ENCODE data around the gene GOLGA1. TPM values are rescaled to one million over a fixed set of nuclear protein-coding genes. Genes with fewer than 3 reads are reported as not detected.
"Not testable (repeated sequence)": the region's sequence is repeated elsewhere in the genome, so short reads cannot be mapped to it uniquely, and the experiment has no call there.

Gene GOLGA1
- total RNA-seq: 11.3 and 12.1 TPM in 2 replicates

GRCh38 chr9:124940894-124941678 is at the start of gene GOLGA1:
TSS of gene GOLGA1 (minus strand) at chr9:124941083. CDS start at chr9:124938711, 2,372 bp downstream.
- DNase-seq (ENCODE audit: low read depth, low spot score): peak; percentile 73

- no peak for DNase-seq (ENCODE audit: low read depth, low spot score)
These were observed 42.8 kb upstream of the GOLGA1 start for GRCh38 chr9:124983698-124984097.

GRCh38 chr9:124980431-124980830 is 39.5 kb upstream of the GOLGA1 start:
- no peak for DNase-seq (ENCODE audit: low read depth, low spot score)

GRCh38 chr9:124975131-124975530 is 34.2 kb upstream of the GOLGA1 start:
- no peak for DNase-seq (ENCODE audit: low read depth, low spot score)

GRCh38 chr9:124973807-124974206 is 32.9 kb upstream of the GOLGA1 start:
- DNase-seq (ENCODE audit: low read depth, low spot score): no peak

GRCh38 chr9:124972241-124972770 is 31.4 kb upstream of the GOLGA1 start:
- DNase-seq (ENCODE audit: low read depth, low spot score): no peak

GRCh38 chr9:124969401-124969800 is 28.5 kb upstream of the GOLGA1 start:
- no peak for DNase-seq (ENCODE audit: low read depth, low spot score)

GRCh38 chr9:124968238-124968637 is 27.4 kb upstream of the GOLGA1 start:
- no peak for DNase-seq (ENCODE audit: low read depth, low spot score)

GRCh38 chr9:124965775-124966568 is 25.1 kb upstream of the GOLGA1 start:
- not testable (repeated sequence) for DNase-seq (ENCODE audit: low read depth, low spot score)

- DNase-seq (ENCODE audit: low read depth, low spot score): no peak
These were observed 23.7 kb upstream of the GOLGA1 start for GRCh38 chr9:124964604-124965003.

GRCh38 chr9:124964056-124964455 is 23.2 kb upstream of the GOLGA1 start:
- no peak for DNase-seq (ENCODE audit: low read depth, low spot score)

GRCh38 chr9:124960409-124960752 is 19.5 kb upstream of the GOLGA1 start:
- no peak for DNase-seq (ENCODE audit: low read depth, low spot score)

GRCh38 chr9:124959671-124960408 is 19.0 kb upstream of the GOLGA1 start:
- DNase-seq (ENCODE audit: low read depth, low spot score): not testable (repeated sequence)

GRCh38 chr9:124954255-124954654 is 13.4 kb upstream of the GOLGA1 start:
- no peak for DNase-seq (ENCODE audit: low read depth, low spot score)

- DNase-seq (ENCODE audit: low read depth, low spot score): no peak
These were observed 9.3 kb upstream of the GOLGA1 start for GRCh38 chr9:124950050-124950718.

GRCh38 chr9:124949387-124949786 is 8.5 kb upstream of the GOLGA1 start:
- no peak for DNase-seq (ENCODE audit: low read depth, low spot score)

- DNase-seq (ENCODE audit: low read depth, low spot score): no peak
These were observed 7.0 kb upstream of the GOLGA1 start for GRCh38 chr9:124947727-124948391.

- no peak for DNase-seq (ENCODE audit: low read depth, low spot score)
These were observed 5.3 kb upstream of the GOLGA1 start for GRCh38 chr9:124946167-124946566.

- no peak for DNase-seq (ENCODE audit: low read depth, low spot score)
These were observed 1.0 kb upstream of the GOLGA1 start for GRCh38 chr9:124941679-124942561.

GRCh38 chr9:124940521-124940893 is 376 bp downstream of the GOLGA1 start:
- no peak for DNase-seq (ENCODE audit: low read depth, low spot score)
